Transverse colon (tissue), 4 donors: ENCODE measurements around the gene CEP89.

Experiments
- EP300 ChIP-seq: sonication (generic); formaldehyde crosslinking; IDR thresholded peaks from one replicate; pipeline ENCODE4 v1.6.1; 2017; ENCODE audit warnings: antibody characterized with exemption, low read depth
- POLR2A ChIP-seq: fragments of 450-650 bp; IDR thresholded peaks from one replicate; pipeline ENCODE4 v1.6.1; 2016; ENCODE audit warnings: antibody characterized with exemption, mild to moderate bottlenecking, moderate library complexity
- POLR2AphosphoS5 ChIP-seq, 3 donors: sonication (generic); formaldehyde crosslinking; IDR thresholded peaks; one replicate each; pipeline ENCODE4 v1.6.1; 2016; ENCODE audit warnings: antibody characterized with exemption in 3 of 3
- TF ChIP-seq, protein P1 (sequence below), 5 experiments: fragments of 200-600 bp in 3 of 5; fragments of 450-650 bp in 2 of 5; sonication (generic) in 3 of 5; IDR thresholded peaks; 1 replicate in 2 of 5; 2 replicates in 3 of 5; pipeline ENCODE4 v1.5.1; 2016 to 2017; ENCODE audit warnings: antibody characterized with exemption in 5 of 5, inconsistent platforms in 3 of 5, mild to moderate bottlenecking in 2 of 5, moderate library complexity in 1 of 5

DNA sequence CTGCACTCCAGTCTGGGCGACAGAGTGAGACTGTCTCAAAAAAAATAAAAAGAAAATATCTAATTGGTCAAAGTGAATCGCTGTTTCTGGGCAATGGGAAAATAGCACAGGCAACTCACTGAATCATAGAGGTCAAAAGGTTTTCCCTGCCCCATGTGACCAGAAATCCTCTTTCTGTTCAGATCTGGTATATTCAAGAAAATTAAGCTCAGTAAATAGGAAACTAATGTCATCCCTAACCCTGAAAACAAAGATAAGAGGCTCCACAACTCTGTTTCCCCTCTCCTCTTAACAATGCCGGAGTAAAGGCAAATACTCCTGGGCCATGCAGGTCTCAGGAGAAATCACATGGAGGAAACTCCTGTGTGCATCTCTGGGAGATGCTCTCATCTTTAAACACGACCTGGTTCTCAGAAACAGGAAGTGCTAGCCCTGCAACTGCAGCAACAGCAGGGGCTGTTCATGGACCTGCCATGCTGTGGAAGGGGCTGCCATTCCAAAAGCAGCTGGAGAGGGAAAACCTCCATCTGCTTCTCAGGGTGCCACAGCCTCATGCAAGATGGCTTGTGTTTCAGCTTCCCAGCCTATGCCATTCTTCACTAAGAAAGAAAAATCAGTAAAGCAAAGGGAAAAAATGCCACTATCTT is 54.7 kb downstream of the CEP89 start:
- TF ChIP-seq POLR2A: no peak
- TF ChIP-seq, protein P1, sequence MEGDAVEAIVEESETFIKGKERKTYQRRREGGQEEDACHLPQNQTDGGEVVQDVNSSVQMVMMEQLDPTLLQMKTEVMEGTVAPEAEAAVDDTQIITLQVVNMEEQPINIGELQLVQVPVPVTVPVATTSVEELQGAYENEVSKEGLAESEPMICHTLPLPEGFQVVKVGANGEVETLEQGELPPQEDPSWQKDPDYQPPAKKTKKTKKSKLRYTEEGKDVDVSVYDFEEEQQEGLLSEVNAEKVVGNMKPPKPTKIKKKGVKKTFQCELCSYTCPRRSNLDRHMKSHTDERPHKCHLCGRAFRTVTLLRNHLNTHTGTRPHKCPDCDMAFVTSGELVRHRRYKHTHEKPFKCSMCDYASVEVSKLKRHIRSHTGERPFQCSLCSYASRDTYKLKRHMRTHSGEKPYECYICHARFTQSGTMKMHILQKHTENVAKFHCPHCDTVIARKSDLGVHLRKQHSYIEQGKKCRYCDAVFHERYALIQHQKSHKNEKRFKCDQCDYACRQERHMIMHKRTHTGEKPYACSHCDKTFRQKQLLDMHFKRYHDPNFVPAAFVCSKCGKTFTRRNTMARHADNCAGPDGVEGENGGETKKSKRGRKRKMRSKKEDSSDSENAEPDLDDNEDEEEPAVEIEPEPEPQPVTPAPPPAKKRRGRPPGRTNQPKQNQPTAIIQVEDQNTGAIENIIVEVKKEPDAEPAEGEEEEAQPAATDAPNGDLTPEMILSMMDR (IDR thresholded peaks at IDR 0.05): no peak
- no peak for TF ChIP-seq EP300
- no peak for TF ChIP-seq POLR2AphosphoS5 (IDR thresholded peaks at IDR 0.05)
